Measurements from ENCODE around the gene GRM3.

GRM3 gene

DNA sequence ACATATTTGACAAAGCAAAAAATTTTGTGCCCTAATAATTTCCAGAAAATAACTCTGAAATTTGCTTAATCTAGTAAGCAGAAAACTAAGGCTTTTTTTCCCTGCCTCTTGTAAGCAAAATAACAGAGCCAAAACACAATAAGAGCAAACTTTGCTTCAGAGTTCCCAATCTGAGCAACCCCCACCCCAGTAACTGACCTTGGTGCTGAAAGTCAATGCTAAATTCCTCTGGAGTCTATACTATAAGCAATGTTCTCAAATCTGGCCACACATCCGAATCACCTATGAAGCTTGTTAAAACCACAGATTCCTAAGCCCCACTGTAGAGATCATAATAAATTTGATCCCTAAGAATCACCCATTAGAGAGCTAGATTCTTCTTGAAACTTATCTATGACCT is 265.2 kb downstream of the GRM3 start:
- no peak for DNase-seq

DNA sequence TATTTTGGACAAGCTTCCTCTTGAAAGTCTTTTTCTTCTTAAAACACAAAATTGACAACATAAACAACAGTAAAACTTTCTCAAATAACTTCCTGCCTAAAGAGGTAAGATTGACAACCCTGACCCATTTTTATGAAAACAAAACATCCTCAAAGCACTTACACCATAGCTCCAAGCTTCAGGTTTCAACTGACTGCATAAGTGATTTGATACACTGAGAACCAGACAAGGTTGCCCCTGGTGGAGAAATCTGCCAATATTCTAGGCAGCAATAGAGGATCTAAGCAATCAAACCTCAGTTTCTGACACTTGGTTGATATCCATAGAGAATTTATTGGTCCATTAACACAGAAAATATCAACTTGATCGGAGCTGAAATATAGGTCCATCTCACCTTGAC is 267.9 kb downstream of the GRM3 start:
- DNase-seq = peak in 1 of 2 experiments; percentile 28

DNA sequence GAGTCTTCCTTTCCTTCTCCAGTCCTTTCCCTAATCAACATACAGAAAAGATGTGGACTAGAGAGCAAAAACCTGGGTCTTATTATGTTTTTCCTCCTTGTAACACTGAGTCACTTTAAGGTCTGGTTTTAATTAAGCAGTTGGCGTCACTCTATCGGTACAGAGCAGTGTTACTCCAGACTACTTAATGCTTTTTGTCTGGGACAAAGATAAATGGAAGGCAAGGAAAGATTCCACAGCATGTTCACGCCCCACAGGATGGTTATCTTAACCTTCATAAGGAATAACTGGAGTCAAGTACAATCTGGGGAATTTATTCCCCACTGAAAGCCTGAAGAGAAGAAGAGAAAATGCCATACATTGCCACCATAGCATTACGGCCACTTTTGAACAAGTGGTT is 270.0 kb downstream of the GRM3 start:
- DNase-seq = no peak

Data from NCI-H526 (cell line).